ENCODE measurements around the gene KLHDC7B. TPM values are rescaled to one million over a fixed set of nuclear protein-coding genes. Genes with fewer than 3 reads are reported as not detected.

KLHDC7B gene
- total RNA-seq, 4 donors from 2014 or later, result 0.90 TPM; not detected in 3

GRCh38 chr22:50561401-50562358 is 16.0 kb downstream of the KLHDC7B start:
- no peak for TF ChIP-seq EP300 (IDR thresholded peaks at IDR 0.05)
- TF ChIP-seq CTCF (IDR thresholded peaks at IDR 0.05), result no peak
- whole genome bisulfite sequencing, 2 donors, result 63 to 71% methylated on average over 23 to 26 of the region's 34 CpGs
- H3K36me3 ChIP-seq, result no peaks in the 10 kb centered on the region
- H3K4me3 ChIP-seq, result no peak overlapping the region
- no peak for DNase-seq (ENCODE audit: low spot score in 2 of 2)
- H3K9me3 ChIP-seq, result no peaks in the 10 kb centered on the region
- H3K27ac ChIP-seq, result no peak overlapping the region
- peaks cover 0 to 16% (median 6%) of the 10 kb centered on the region in 4 donors for H3K4me1 ChIP-seq
- no peaks in the 10 kb centered on the region for H3K27me3 ChIP-seq

GRCh38 chr22:50562523-50563412 is 17.1 kb downstream of the KLHDC7B start, which contains the start of gene SYCE3:
SYCE3 (minus strand) TSS chr22:50562919; CDS start chr22:50556405, 6,514 bp downstream.
- Histone ChIP-seq H3K36me3 (peaks cover 0 to under 1% (median 0%) of the 10 kb centered on the region in 3 donors), H3K4me3 (peak within 1 kb of the TSS; percentile 32 to 67 (median 44)), H3K4me1 (peaks cover 0 to 16% (median 6%) of the 10 kb centered on the region in 4 donors), H3K27ac (peak within 1 kb of the TSS in 3 of 4 donors; percentile 15 to 78 (median 74)), H3K9me3 (no peaks in the 10 kb centered on the region), H3K27me3 (no peaks in the 10 kb centered on the region)
- TF ChIP-seq EP300 (IDR thresholded peaks at IDR 0.05) (peak; percentile 72 to 77), POLR2A (IDR thresholded peaks at IDR 0.05) (peak; percentile 22 to 54), CTCF (IDR thresholded peaks at IDR 0.05) (peak; percentile 95 to 99 (median 97))
- 5 to 8% methylated on average over 31 to 57 of the region's 61 CpGs for WGBS, 2 donors
- peak; percentile 93 to 96 for DNase-seq (ENCODE audit: low spot score in 2 of 2)

- Histone ChIP-seq H3K36me3 (peaks cover 0 to 9% (median 0%) of the 10 kb centered on the region in 3 donors), H3K4me1 (peaks cover 0 to 16% (median 6%) of the 10 kb centered on the region in 4 donors), H3K9me3 (no peaks in the 10 kb centered on the region), H3K27ac (peak overlapping the region in 3 of 4 donors; percentile 15 to 78 (median 74)), H3K4me3 (peak overlapping the region; percentile 32 to 67 (median 44)), H3K27me3 (no peaks in the 10 kb centered on the region)
- DNase-seq (ENCODE audit: low spot score in 2 of 2), result no peak
- 19 to 21% methylated on average over 17 of the region's 17 CpGs for WGBS, 2 donors
- TF ChIP-seq EP300 (IDR thresholded peaks at IDR 0.05) (no peak), CTCF (IDR thresholded peaks at IDR 0.05) (no peak), POLR2A (IDR thresholded peaks at IDR 0.05) (no peak)
Observed at GRCh38 chr22:50563413-50564160, 17.9 kb downstream of the KLHDC7B start.

GRCh38 chr22:50564289-50564688 is 18.6 kb downstream of the KLHDC7B start:
- DNase-seq (ENCODE audit: low spot score in 2 of 2), result no peak
- Histone ChIP-seq H3K36me3 (peaks cover 0 to 16% (median 0%) of the 10 kb centered on the region in 3 donors), H3K27ac (peak overlapping the region in 1 of 4 donors; percentile 74), H3K4me1 (peaks cover 0 to 16% (median 6%) of the 10 kb centered on the region in 4 donors), H3K4me3 (no peak overlapping the region), H3K9me3 (no peaks in the 10 kb centered on the region), H3K27me3 (no peaks in the 10 kb centered on the region)
- TF ChIP-seq CTCF (IDR thresholded peaks at IDR 0.05) (no peak), POLR2A (IDR thresholded peaks at IDR 0.05) (no peak), EP300 (IDR thresholded peaks at IDR 0.05) (no peak)
- WGBS, 2 donors, result 83 to 93% methylated on average over 11 of the region's 11 CpGs

Data from tibial nerve (tissue), 4 donors.